ENCODE measurements around the gene ATP2C2.

DNA sequence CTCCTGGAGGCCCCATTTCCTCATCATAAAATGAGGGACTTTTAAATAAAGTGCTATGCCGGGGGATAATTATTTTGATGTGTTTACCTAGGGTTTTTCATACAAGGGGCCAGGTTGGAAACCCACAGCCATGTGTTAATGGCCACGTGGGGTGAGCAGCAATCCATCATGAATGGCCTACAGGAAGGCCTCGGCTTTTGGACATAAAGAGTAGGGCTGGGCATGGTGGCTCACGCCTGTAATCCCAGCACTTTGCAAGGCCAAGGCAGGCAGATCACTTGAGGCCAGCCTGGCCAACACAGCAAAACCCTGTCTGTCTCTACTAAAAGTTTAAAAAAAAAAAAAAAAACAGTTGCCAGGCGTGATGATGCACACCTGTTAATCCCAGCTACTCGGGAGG, 95.8 kb downstream of the ATP2C2 start:
- TF ChIP-seq, protein P1, sequence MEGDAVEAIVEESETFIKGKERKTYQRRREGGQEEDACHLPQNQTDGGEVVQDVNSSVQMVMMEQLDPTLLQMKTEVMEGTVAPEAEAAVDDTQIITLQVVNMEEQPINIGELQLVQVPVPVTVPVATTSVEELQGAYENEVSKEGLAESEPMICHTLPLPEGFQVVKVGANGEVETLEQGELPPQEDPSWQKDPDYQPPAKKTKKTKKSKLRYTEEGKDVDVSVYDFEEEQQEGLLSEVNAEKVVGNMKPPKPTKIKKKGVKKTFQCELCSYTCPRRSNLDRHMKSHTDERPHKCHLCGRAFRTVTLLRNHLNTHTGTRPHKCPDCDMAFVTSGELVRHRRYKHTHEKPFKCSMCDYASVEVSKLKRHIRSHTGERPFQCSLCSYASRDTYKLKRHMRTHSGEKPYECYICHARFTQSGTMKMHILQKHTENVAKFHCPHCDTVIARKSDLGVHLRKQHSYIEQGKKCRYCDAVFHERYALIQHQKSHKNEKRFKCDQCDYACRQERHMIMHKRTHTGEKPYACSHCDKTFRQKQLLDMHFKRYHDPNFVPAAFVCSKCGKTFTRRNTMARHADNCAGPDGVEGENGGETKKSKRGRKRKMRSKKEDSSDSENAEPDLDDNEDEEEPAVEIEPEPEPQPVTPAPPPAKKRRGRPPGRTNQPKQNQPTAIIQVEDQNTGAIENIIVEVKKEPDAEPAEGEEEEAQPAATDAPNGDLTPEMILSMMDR (IDR thresholded peaks at IDR 0.05): no peak
- TF ChIP-seq POLR2A (IDR thresholded peaks at IDR 0.05): no peak
